Measurements from ENCODE around the gene CYP26B1. TPM values are rescaled to one million over a fixed set of nuclear protein-coding genes. Genes with fewer than 3 reads are reported as not detected.
A peak's percentile ranks its signal among the peaks of the same experiment; 100 is the strongest.

CYP26B1 gene
- total RNA-seq, 1 donor from 2014 or later = 7.0 TPM

GRCh38 chr2:72157871-72158771 is 10.5 kb upstream of the CYP26B1 start:
- DNase-seq (ENCODE audit: low spot score) = peak; percentile 44
- intact Hi-C loops (cut with DNase I) = loop anchor here (10.0 kb wide), 1 partner anchor 417 kb away; no protein-coding TSS in a partner anchor

DNA sequence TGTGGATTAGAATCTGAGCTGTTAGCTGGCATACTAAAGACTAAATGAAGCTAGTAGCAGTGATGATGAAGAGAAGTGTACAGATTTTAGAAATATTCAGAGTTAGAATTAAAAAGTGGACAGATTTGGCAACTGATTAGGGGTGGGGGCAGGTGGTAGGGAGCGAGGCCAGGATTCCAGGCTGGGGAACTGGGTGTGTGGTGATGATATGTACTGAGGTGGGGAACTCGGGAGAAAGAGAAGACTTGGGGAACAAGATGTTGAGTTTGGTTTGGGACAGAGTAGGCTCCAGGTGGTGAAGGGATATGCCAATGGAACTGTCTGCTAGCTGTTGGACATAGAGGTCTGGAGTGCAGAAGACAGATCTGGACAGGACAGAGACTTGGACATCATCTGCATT is 9.2 kb upstream of the CYP26B1 start:
- intact Hi-C loops (cut with DNase I) = loop anchor here (10.0 kb wide), 1 partner anchor 418 kb away; no protein-coding TSS in a partner anchor

GRCh38 chr2:72155737-72156136 is 8.1 kb upstream of the CYP26B1 start:
- intact Hi-C loops (cut with DNase I) = loop anchor here (10.0 kb wide), 1 partner anchor 419 kb away; no protein-coding TSS in a partner anchor
- DNase-seq (ENCODE audit: low spot score) = peak; percentile 57

More for the DNA sequence above, 9.2 kb upstream of the CYP26B1 start:
- peak; percentile 43 for DNase-seq (ENCODE audit: low spot score)

- DNase-seq (ENCODE audit: low spot score) = peak; percentile 55
- intact Hi-C loops (cut with DNase I) = loop anchor here (10.0 kb wide), 1 partner anchor 420 kb away; no protein-coding TSS in a partner anchor
Observed at GRCh38 chr2:72155151-72155550, 7.5 kb upstream of the CYP26B1 start.

GRCh38 chr2:72154386-72154975 is 6.8 kb upstream of the CYP26B1 start:
- intact Hi-C loops (cut with DNase I) = loop anchor here (5.0 to 10.0 kb wide), 2 partner anchors 420 to 593 kb away; no protein-coding TSS in a partner anchor
- peak; percentile 68 for DNase-seq (ENCODE audit: low spot score)

DNA sequence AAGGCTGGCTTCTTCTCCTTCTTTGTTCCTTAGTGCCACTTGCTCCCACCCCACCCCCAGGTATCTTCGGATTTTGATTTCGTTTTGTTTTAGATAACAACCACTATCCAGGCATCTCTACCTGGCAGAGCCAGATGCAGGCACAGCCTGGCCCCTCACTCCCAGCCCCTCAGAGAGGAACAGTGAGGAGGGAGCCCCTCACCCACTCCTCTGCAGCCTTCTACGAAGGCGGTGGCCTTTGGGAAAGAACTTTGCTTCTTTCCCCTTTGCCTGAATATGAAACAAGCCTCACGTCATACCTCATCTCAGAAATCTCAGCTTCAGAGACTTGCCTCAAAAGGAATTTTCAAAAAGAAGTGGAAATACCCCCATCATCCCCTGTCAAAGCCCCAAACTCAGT is 6.3 kb upstream of the CYP26B1 start:
- DNase-seq (ENCODE audit: low spot score) = peak; percentile 29
- intact Hi-C loops (cut with DNase I) = loop anchor here (5.0 to 10.0 kb wide), 2 partner anchors 421 to 593 kb away; no protein-coding TSS in a partner anchor

DNA sequence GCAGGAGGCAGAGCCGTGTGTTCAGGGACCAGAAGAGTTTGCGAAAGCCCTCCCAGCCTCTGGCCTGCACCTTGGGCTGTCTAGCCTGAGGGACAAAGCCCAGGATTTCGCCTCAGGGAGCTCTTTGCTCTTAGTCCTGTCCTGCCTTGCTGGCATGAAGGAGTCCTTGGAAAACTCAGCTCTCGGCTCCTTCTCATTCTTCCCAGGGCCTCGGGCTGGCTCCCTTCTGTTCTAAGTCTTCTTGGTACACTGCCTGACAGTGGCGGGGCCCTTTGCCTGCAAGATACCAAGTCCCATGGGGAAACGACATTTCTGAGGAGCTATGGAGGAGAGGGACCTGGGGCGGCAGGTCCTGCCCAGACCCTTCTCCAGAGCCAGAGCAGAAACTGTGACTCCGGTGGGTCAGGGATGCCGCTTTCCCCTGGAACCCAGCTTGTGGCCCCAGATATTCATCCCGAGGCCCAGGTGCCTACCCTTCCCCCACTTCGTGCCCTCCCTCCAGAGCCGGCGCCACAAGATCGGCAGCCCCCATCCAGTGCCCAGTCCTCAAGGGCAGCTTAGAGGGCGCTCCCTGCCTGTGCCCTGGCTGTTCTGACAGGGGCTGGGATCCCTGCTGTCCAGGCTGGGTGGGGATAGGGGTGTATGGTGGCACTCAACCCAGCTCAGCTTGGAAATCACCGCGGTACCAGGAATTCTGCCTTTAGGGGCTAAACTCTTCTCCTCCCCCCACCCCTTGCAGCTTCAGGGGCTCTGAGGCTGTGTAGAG is 5.5 kb upstream of the CYP26B1 start:
- intact Hi-C loops (cut with DNase I) = loop anchor here (5.0 to 10.0 kb wide), 2 partner anchors 422 to 594 kb away; no protein-coding TSS in a partner anchor
- DNase-seq (ENCODE audit: low spot score) = peak; percentile 56

DNA sequence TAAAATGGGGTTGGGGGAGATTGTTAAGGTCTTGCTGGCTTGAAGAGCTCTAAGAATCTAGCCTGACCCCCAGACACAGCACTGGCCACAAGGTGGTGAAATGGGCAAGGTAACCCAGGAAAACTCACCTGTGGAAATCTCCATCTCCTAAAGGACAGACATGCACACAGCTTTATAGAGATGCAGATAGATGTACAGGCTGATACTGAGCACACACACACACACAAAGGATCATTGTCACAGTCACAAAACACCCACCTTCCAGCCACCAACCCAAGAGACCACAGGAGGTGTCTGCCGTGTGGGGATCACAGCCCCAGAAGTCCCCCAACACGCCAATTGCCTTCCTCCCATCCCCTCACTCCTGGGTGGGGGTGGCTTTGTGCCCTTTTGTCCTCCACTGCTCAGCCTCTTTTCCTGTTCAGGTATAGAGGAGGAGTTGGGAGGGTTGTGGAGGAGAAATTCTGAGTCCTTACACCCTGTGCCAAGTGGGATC is 3.2 kb upstream of the CYP26B1 start:
- DNase-seq (ENCODE audit: low spot score) = no peak
- intact Hi-C loops (cut with DNase I) = loop anchor here (2.0 to 10.0 kb wide), 5 partner anchors 226 to 602 kb away; no protein-coding TSS in a partner anchor

- intact Hi-C loops (cut with DNase I) = loop anchor here (2.0 to 10.0 kb wide), 5 partner anchors 226 to 602 kb away; no protein-coding TSS in a partner anchor
- DNase-seq (ENCODE audit: low spot score) = peak; percentile 88
Observed at GRCh38 chr2:72150157-72150860, 2.6 kb upstream of the CYP26B1 start.

DNA sequence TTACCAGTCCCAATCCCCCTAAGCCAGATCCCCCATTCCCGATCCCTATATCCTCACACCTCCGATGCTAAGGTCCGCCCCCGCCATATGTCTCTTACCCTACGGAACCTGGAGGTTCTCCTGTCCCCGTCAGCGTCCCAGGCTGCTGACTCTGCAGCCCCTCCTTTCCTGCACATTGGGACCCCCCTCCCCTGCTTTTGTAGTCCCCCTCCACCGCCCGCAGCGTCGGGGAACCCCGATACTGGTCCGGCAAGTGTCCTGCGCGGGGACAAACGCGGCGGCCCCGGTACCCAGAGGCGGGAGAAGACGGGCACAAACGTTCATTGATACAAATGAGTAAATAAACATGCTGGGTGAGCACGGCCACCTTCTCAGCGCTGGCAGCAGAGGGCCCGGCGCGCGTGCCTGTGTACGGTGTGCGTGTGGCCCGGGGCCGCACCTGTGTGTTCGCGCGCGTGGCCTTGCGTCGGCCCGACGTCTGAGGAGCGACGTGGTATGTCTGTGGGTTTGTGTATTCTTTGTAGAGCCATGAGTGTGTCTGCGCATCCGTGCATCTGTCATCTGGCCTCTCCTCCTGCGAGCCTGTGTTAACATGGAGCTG is 2.0 kb upstream of the CYP26B1 start:
- peak; percentile 74 for DNase-seq (ENCODE audit: low spot score)
- intact Hi-C loops (cut with DNase I) = loop anchor here (2.0 to 10.0 kb wide), 6 partner anchors 225 to 601 kb away; no protein-coding TSS in a partner anchor

GRCh38 chr2:72148837-72149555 is 1.3 kb upstream of the CYP26B1 start:
- DNase-seq (ENCODE audit: low spot score) = peak; percentile 79
- intact Hi-C loops (cut with DNase I) = loop anchor here (10.0 kb wide), 1 partner anchor 444 kb away; no protein-coding TSS in a partner anchor

- intact Hi-C loops (cut with DNase I) = loop anchor here (10.0 kb wide), 1 partner anchor 443 kb away; no protein-coding TSS in a partner anchor
- peak; percentile 46 for DNase-seq (ENCODE audit: low spot score)
Observed at GRCh38 chr2:72148003-72148836, 558 bp upstream of the CYP26B1 start.

- intact Hi-C loops (cut with DNase I) = loop anchor here (10.0 kb wide), 1 partner anchor 442 kb away; no protein-coding TSS in a partner anchor
- DNase-seq (ENCODE audit: low spot score) = peak; percentile 74
Observed at GRCh38 chr2:72146347-72147302, 1.0 kb downstream of the CYP26B1 start.

GRCh38 chr2:72145658-72146329 is 1.9 kb downstream of the CYP26B1 start:
- peak; percentile 47 for DNase-seq (ENCODE audit: low spot score)
- intact Hi-C loops (cut with DNase I) = loop anchor here (10.0 kb wide), 1 partner anchor 441 kb away; no protein-coding TSS in a partner anchor

DNA sequence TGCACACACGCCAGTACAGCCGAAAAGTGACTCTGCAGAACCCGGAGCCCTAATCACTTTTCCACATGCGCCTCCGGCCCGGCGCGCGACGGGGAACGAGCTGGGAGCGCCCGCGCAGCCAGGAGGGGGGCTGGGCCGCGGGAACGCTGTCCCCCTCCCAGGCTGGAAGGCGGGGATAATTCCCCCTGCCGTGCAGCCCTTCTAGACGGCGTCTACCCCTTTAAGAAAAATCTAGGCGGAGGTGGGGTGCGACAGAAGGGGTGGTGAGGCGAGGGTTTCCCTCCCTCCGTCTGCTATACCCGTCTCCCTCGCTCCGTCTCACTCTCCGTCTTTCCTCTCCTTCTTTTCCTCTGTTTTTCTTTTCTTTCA is 2.4 kb downstream of the CYP26B1 start:
- intact Hi-C loops (cut with DNase I) = loop anchor here (10.0 kb wide), 1 partner anchor 440 kb away; no protein-coding TSS in a partner anchor
- no peak for DNase-seq (ENCODE audit: low spot score)
